Stimulated activated CD4-positive, alpha-beta T cell treated with anti-CD3 and anti-CD28 coated beads, Interleukin-12 subunit alpha, Interleukin-12 subunit beta, amount 100 ng/mL, for 48 hours (primary cell): ENCODE results near the gene RANBP3.
A peak's percentile ranks its signal among the peaks of the same experiment; 100 is the strongest.

Source experiments
- DNase-seq, 3 donors: peaks; one replicate each; pipeline ENCODE4 v3.0.0-alpha.2; 2020; ENCODE audit warnings: low read depth in 2 of 3, low spot score in 1 of 3

RANBP3 gene

DNA sequence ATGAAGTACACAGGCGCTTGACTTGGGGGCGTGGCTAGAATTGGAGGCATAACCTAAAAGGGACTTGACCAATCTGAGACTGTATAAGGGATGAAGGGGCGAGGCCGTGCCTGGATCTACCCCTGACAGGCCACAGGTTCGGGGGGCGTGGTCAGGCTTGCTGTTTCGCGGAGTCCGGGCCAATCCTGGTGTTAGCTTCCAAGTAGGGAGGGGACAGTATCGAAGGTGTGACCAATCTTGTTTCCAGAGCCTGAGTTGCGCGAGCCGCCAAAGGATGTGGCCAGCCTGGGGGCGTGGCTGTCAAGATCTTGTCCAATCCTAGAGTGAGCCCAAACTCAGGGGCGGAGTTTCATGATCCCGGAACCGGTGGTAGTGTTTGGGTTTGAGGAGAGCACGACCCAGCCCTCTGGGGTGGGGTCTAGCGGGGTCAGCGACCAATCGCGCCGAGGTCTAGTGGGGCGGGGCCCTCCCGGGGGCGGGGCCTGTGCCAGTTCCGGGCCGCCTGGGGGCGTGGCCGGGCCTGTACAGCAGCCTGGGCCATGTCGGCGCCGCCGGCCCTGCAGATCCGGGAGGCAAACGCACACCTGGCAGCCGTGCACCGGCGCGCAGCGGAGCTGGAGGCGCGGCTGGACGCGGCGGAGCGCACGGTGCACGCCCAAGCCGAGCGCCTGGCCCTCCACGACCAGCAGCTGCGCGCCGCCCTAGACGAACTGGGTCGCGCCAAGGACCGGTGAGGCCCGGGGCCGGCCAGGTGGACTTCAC, 73.4 kb downstream of the RANBP3 start, which contains the start of gene VMAC:
VMAC (plus strand) TSS at position 521 of the 762 bp plus-strand sequence; CDS start at position 540, 19 bp downstream.
- peak; percentile 99 to 100 (median 100) for DNase-seq

DNA sequence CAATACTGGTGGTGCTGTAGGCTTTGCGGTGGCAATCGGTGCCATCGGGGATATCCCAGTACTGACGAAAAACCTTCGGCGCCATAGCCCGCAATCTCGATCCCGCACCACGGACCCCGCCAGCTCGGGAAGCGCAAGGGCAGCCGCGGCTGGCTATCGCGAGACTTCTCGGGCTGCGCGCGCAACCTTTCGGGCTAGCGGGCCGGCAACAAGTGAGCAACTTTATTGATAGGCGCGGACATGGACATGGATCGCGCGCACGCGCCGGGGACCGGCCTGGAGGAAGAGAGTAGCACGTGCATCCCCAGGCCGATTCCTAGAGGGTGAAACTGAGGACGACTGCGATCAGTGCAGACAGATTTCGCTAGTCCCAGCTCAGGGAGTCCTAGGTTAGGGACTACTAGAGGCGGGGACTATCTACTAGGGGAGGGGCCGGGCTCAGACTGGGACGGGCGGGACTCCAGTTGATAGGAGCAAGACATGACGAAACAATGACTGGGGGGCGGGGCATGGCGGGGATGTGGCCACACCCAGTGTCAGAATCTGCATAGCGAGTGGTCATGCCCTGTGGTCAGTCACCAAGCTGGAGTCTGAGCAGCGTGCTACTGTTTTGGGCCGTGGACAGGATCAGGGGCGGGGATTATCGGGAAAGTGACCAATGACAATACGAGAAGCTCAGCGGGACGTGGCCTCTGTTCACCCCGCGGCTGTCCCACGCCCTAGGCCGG, 74.2 kb downstream of the RANBP3 start, which contains the start of gene NDUFA11:
NDUFA11 (minus strand) TSS at position 167 of the 728 bp plus-strand sequence; CDS start at position 85, 82 bp downstream.
- DNase-seq, result peak; percentile 94 to 96 (median 96)

DNA sequence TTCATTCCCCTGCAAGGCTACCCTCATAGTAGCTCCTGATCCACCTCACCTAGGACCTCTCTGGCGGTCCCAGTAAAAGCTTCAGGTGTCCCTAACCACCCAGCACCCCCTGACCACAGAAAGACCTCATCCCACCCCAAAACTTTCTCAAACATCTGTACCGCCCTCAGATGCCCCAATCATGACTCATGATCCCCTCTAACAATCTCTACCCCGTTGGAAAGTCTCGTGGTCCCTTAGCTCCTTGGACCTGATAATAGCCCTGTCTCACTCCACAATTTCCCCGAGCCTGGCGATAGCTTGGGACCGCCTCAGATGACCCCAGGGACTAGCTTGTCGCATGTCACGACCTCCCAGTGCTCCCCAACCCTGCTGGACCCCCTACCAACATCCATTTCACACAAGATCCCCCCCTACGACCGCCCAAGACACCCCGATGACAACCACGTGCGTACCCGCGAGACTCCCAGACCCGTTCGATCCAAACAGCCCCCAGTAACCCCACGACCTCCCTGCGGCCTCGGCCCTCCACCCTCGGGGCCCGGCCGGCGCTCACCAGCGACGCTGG, 74.8 kb downstream of the RANBP3 start:
- no peak for DNase-seq

DNA sequence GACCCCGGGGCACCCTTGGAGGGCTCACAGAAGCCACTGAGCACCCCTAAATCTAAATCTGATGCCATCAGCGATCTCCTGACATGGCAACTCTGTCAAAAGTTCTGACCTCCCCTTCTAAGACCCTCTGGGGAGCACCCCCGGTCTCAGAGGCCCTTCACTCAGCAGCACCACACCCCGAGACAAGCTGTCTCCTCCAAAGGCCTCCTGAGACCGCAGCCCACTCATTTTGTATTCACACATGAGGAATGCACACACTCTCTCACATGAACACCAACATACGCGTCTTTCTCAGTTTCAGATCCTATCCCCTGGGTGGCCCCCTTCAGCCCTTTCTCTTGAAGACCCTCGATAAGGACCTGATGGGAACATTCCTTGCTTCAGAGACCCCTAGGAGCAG, 77.0 kb downstream of the RANBP3 start:
- DNase-seq, result no peak

DNA sequence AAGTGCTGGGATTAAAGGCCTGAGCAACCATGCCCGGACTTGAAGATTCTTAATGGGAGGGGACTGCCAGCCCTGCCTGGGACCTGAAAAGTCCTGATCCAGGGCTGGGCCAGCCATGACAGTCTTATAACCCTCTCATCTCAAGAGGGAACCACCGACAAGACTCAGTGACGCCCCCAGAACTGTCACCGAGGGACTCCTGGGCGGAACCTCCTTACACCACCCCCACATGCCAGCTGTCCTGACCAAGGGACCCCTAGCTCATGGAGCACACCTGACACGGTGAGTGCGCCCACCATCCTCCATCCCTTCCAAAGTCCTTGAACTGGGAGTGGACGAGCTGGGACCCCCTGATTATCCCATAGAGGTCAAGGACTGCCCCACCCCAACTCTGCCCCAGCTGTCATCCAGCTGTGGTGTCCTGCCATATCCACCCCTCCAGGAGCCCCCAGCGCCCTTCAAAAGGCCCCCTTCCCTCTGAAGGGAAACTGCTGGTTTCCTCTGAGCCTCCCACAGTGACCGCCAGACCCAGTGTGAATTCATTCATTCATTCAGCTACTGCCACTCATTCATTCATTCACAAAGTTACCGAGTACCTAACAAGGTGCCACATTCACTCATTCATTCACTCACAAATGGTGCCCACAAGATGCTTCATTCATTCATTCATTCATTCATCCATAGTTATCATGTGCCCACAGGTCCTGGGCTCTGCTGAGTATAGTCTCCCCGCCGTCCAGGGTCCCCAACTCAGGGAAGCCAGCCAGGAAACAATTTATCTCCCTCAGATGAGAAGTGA, 78.0 kb downstream of the RANBP3 start:
- DNase-seq, result no peak

DNA sequence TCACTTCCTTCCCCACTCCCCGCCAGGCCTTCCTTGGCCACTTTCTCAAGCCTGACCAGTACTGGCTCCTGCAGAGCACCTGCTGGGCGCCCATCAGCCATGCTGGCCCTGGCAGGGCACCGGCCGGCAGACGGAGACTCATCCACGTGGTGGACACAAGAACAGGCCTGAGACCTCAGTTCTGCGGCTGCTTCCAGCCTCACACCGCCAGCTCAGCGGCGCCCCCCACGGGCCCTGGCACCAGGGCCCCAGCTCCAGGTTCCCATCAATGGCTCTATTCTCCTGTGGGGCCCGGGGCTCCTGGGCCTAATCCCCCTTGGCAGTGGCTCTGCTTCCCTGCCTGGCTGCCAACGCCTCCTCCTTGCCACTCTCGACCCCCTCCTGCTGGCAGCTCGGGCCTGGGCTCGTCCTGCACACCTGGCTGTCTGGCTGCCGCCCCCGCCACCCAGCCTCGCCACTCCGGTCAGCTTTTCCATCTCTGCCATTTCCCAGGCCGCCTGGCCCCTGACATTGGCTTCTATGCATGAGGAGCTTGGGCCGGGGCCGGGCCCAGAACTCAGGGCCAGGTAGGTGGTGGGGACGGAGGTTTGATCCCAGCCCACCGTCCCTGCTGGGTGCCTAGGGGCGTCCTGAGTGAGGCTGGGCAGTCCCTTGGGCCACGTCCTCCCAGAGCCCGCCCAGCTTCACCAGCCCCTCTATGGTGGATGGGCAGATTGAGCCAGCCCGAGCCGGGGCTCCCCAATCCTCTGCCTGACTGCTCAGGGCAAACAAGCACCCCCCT, 80.6 kb downstream of the RANBP3 start:
- no peak for DNase-seq

DNA sequence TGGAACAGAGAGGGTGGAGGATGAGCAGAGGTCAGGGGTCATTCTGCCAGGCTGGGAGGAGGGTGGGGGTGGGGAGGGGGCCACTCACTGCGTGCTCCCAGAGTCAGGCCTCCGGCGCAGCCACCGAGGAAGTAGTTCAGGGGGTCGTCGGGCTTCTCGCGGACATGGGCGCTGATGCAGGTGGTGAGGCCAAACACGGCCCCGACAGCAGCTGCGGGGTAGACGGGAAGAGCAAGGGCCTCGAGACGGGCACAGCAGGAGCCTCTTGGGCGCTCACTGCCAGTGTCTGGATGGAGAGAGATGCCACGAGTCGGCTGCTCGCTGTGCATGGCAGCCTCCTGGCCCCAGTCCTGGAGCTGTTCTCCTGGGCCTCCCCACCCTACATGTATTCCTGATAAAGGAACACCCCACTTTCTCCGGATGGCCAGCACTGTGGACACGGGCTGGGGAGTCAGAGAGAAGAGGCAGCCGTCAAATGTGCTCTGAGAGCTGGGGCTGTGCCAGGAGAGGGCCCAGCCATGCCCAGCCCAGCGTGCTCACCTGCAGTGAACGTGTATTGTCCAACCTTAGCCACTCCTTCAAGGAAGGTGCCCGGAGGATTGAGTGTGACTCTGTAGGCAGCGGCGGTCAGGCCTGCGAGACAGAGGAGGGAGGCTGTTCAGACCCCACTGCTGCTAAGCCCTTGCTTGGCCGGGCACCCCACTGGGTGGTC, 81.4 kb downstream of the RANBP3 start:
- no peak for DNase-seq

DNA sequence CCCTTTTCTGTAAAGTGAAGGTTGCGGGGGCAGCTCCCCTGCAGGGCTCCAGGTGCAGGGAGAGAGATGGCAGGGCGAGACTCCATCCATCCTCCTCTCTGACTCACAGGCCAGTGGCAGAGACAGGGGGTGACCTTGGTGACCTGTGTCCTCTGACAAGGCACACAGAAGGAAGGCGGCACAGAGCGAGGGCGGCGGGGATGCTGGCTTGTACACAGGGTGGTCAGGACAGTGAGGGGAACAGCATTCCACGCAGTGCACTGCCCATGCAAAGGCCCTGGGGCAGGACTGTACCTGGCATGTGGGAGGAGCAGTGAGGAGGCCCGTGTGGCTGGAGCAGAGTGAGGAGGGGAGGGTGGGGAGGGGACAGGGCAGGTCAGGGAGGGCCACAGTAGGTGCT, 82.0 kb downstream of the RANBP3 start:
- no peak for DNase-seq

DNA sequence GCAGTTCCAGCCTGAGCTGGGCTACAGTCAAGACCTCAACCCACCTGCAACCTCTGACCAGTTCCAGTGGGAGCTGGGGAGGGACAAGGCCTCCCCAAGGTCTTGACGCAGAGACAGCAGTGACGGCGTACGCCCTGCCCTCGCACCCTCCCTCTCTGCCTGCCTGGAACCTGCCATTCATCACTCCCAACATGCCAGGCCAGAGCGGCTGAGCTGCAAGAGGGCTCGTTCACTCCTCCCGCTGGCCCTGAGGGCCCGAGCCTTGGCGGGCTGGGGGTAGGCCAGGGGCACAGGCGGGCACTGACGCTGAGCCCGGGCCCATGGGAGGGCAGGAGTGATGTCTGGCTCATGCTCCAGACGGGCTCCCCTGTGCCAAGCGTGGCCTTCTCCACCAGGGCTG, 82.5 kb downstream of the RANBP3 start:
- no peak for DNase-seq

DNA sequence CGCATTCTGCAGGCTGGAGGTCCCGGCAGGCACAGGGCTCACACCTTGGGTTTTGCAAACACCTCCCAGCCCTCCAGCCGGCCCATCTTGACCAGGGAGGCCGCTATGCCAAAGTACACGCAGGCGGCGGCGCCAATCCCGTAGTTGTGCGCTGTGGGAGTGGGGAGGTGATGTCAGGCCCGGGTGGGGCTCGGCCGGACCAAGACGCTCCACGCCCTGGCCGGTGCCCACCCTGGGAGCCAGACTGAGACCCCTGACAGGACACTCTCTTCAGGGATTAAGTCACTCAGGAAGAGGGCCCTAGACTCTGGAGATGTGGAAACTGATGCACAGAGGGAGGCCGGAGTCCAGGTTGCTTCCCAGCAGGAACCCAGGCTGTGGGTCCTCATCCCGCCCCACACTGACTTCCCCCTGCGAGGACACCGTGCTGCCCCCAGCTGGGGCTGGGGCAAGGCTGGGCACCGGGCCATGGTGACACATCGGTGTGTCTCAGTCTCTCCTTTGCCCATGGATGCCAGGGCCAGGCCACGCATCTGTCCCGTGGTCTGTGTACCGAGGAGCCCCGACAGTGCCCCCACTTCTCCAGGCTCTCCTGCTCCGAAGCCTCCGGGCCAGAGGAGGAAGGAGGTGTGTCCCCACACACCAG, 83.1 kb downstream of the RANBP3 start:
- no peak for DNase-seq

DNA sequence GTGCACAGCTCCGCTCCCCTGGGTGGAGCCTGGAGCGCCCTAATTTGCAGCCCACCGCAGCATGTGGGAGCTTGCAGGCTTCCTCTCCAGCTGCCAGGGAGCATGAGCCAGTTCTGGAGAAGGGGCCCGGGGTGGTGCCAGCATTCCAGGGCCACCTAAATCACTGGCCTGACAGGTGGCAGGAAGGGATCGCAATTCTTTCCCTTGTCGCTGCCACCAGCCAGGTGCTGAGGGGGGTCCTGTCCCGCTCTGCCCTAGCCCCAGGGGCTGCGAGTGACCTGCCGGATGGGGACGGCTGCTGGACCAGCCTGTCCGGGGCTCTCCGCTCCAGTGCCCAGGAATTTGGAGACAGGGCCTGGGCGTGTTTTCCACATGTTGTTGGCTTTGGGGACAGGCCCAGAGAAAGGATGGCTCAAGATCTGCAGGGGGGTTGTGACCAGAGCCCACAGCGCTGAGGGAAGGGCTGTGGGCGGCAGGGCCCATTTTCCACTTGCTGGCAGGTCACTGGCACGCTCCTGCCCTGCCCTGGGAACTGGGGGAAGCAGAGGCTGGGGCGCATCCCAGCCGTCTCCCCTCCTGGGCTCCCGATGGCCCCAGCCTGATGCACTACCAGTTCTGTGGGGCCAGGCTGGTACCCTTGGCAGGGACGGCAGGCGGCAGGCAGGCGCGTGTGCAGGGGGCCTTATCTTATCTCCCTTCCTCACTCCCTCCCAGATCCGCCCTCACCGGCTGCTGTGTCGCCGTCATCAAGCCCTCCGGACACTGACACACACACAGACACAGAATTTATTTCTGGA, 83.8 kb downstream of the RANBP3 start:
- DNase-seq, result no peak

DNA sequence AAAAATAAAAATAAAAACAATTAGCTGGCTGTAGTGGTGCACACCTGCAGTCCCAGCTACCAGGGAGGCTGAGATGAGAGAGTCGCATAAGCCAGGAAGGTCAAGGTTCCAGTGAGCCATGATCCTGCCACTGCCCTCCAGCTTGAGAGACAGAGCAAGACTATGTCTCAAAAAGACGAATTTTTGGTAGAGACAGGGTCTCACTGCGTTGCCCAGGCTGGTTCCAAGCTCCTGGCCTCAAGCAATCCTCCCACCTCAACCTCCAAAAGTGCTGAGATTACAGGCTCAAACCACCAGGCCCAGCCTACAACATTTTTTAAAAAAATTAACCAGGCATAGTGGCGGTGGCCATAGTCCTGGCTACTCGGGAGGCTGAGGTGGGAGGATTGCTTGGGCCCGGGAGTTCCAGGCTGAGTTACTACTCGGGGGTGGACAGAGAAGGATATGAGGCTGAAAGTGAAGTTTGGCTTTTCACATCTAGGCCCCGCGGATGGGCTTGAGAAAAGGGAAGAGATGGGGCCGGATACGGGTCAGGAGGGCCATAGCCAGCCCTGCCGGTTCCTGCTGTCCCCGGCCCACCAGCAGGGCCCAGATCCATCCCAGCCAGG, 84.5 kb downstream of the RANBP3 start:
- DNase-seq, result no peak

DNA sequence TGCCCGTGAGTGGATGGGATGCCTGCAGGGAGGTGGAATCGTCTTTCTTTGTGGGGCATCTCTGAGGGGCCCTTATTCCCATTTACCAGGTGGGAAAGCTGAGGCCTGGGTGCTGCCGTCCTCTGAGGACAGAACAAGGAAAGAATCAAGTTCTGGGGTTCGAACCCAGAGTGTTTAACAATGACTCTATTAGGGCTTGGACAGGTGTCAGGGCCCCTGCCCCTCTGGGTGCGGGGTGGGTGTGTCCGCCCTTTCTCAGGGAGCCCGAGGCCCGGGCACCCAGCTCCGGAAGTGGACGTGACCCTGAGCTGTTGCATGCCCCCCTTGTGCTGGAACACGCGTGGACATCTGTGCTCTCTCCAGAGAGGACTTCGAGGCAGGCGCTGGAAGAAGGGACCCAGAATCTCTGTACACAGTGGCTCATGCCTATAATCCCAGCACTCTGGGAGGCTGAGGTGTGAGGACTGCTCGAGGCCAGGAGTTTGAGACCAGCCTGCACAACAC, 85.1 kb downstream of the RANBP3 start:
- DNase-seq, result no peak

DNA sequence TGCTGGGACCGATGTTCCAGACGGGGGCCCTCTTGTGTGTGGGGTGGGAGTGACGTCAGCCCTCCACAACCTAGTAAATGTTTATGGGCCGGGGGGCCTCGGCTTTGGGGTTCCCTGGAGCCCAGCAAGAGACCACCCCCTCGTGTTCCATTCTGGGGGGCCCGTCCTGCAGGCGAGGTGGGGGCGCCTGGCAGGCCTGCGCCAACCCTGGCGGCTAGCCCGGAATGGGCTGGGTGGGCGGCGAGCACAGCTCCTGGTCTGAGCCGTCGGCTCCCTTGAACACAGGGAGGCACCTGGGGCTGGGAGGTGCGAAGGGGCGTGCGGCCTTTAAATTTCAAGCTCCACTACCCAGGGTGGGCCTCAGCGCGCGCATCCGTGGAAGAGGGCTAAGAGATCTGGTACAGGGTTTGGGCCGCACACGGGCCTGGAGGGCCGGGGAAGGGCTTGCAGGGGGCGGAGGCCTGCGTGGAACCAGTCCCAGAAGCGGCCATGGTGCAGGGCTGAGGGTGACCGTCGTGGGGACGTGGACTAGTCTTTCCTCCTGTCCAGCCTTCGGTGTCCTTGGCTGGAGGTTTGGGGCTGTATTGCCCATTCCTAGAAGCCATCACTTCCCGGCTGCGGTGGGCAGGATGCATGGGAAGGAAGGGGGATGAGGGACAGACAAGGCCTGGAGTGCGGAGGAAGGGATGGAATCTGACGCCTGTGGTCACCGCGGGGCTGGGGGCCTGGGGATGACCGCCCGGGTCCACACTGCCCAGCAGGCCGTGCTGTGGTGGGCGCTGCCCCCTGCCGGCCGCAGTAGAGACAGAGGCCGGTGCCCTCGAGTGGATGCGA, 85.8 kb downstream of the RANBP3 start:
- no peak for DNase-seq

DNA sequence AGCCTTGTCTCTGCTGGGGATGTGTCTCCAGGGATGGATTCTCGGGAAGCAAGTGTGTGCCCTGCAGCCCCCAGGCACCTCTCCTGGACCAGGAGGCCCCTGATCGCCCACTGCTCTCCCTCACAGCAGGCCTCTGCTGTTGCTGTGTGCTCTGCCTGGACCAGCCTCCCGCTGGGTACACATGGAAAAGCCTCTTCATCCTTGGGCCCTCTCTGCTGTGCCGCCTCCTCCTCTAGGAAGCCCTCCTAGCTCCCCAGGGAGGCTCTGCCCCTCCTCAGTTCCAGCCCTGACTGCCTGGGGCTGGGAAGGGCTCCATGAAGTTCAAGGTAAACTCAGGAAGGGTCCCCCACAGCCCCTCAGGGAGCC, 86.4 kb downstream of the RANBP3 start:
- no peak for DNase-seq

DNA sequence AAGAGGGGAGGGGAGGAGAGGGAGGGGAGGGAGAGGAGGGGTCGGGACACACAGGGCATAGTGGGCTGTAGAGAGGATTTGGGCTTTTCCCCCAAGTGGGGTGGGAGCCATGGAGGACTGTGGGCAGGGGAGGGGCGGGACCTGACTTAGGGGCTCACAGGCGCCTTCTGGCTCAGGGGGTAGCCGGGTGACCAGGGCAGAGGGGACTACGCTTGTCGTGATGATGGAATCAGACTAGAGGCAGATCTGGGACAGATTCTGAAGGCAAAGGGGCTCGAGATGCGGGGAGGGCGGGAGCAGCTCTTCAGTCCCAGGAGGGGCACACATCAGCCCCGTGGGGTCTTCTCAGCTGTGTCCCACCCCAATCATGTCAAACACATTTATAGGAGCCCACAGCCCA, 87.8 kb downstream of the RANBP3 start:
- no peak for DNase-seq
